GM23338 (cell line): ENCODE data around the gene CYP1A2. TPM values are rescaled to one million over a fixed set of nuclear protein-coding genes. Genes with fewer than 3 reads are reported as not detected.

Experiments
- ATAC-seq: fragments of 200-7000 bp; cut with Tn5 transposase; 3 replicates; pipeline ENCODE4 v1.9.1; 2020
- DNase-seq: peaks from one replicate; pipeline ENCODE4 v3.0.0-alpha.2; 2015; ENCODE audit warnings: low spot score
- H2AFZ ChIP-seq: fragments of 200-600 bp; sonication (generic); 2 replicates; pipeline ENCODE4 v1.8.0; 2016; ENCODE audit warnings: antibody characterized with exemption, mild to moderate bottlenecking, moderate library complexity
- H3F3A ChIP-seq: fragments of 200-600 bp; sonication (generic); replicated peaks from 2 replicates; pipeline ENCODE4 v1.8.0; 2017; ENCODE audit warnings: antibody characterized with exemption, mixed run types, low read depth
- H3K27ac ChIP-seq: fragments of 200-600 bp; sonication (generic); 2 replicates; pipeline ENCODE4 v1.6.1; 2016; ENCODE audit warnings: low read depth
- H3K27me3 ChIP-seq: fragments of 200-600 bp; sonication (generic); 2 replicates; pipeline ENCODE4 v1.8.0; 2016; ENCODE audit warnings: mild to moderate bottlenecking, mixed run types, moderate library complexity; ENCODE audit not compliant: insufficient read depth
- H3K36me3 ChIP-seq: fragments of 200-600 bp; sonication (generic); 2 replicates; pipeline ENCODE4 v1.8.0; 2016; ENCODE audit warnings: mild to moderate bottlenecking; ENCODE audit not compliant: insufficient read depth
- H3K4me1 ChIP-seq: fragments of 200-600 bp; sonication (generic); 2 replicates; pipeline ENCODE4 v1.8.0; 2016; ENCODE audit warnings: mild to moderate bottlenecking, moderate library complexity; ENCODE audit not compliant: insufficient read depth
- H3K4me2 ChIP-seq: fragments of 200-600 bp; sonication (generic); 2 replicates; pipeline ENCODE4 v1.7.1; 2017; ENCODE audit warnings: mixed run types
- H3K4me3 ChIP-seq: fragments of 200-600 bp; sonication (generic); 2 replicates; pipeline ENCODE4 v1.6.1; 2016; ENCODE audit warnings: mixed run types
- H3K79me2 ChIP-seq: fragments of 200-600 bp; sonication (generic); replicated peaks from 2 replicates; pipeline ENCODE4 v1.8.0; 2017; ENCODE audit warnings: mild to moderate bottlenecking; ENCODE audit not compliant: insufficient read depth
- H3K9me2 ChIP-seq: fragments of 200-600 bp; sonication (generic); 2 replicates; pipeline ENCODE4 v1.8.0; 2017; ENCODE audit not compliant: insufficient read depth
- H4K20me1 ChIP-seq: fragments of 200-600 bp; sonication (generic); replicated peaks from 2 replicates; pipeline ENCODE4 v1.8.0; 2017; ENCODE audit warnings: mild to moderate bottlenecking; ENCODE audit not compliant: insufficient read depth
- H3K27ac Mint-ChIP-seq: 2 replicates; pipeline ENCODE4 v1.8.0; 2020; ENCODE audit warnings: inconsistent platforms, mild to moderate bottlenecking, moderate library complexity, mixed read lengths
- H3K27me3 Mint-ChIP-seq: 3 replicates; pipeline ENCODE4 v1.8.0; 2022; ENCODE audit warnings: low read depth, mild to moderate bottlenecking, moderate library complexity, mixed read lengths, inconsistent platforms; ENCODE audit not compliant: insufficient read depth, poor library complexity
- H3K36me3 Mint-ChIP-seq: 3 replicates; pipeline ENCODE4 v1.8.0; 2021; ENCODE audit warnings: low read depth, mild to moderate bottlenecking, inconsistent platforms, moderate library complexity, mixed read lengths
- H3K4me1 Mint-ChIP-seq: 3 replicates; pipeline ENCODE4 v1.8.0; 2020; ENCODE audit warnings: mild to moderate bottlenecking, inconsistent platforms, mixed read lengths
- H3K4me3 Mint-ChIP-seq: 3 replicates; pipeline ENCODE4 v1.8.0; 2021; ENCODE audit warnings: moderate library complexity, mild to moderate bottlenecking, inconsistent platforms, mixed read lengths
- H3K9me3 Mint-ChIP-seq: 3 replicates; pipeline ENCODE4 v1.8.0; 2020; ENCODE audit warnings: moderate library complexity, mild to moderate bottlenecking, inconsistent platforms, mixed read lengths
- EZH2 ChIP-seq: fragments of 200-600 bp; sonication (generic); IDR thresholded peaks from one replicate; pipeline ENCODE4 v1.8.0; 2017; ENCODE audit warnings: antibody characterized with exemption, mild to moderate bottlenecking, low read depth; ENCODE audit not compliant: unreplicated experiment
- EZH2phosphoT487 ChIP-seq: fragments of 200-600 bp; sonication (generic); IDR thresholded peaks from one replicate; pipeline ENCODE4 v1.8.1; 2018; ENCODE audit warnings: antibody characterized with exemption; ENCODE audit not compliant: unreplicated experiment
- NANOG ChIP-seq: IDR thresholded peaks from 2 replicates; pipeline ENCODE4 v1.6.1; 2016; ENCODE audit warnings: antibody characterized with exemption, borderline replicate concordance
- POLR2AphosphoS5 ChIP-seq: IDR thresholded peaks from 2 replicates; pipeline ENCODE4 v1.6.1; 2016; ENCODE audit warnings: antibody characterized with exemption, low read depth
- ZNF114 ChIP-seq: fragments of 250-450 bp; sonication (Bioruptor Pico); IDR thresholded peaks from 2 replicates; pipeline ENCODE4 v1.5.0; 2020; ENCODE audit warnings: mild to moderate bottlenecking, moderate library complexity
- ZNF331 ChIP-seq: fragments of 250-450 bp; sonication (Bioruptor Pico); IDR thresholded peaks from 2 replicates; pipeline ENCODE4 v1.5.0; 2020; ENCODE audit warnings: low read depth, mild to moderate bottlenecking, moderate library complexity
- polyA plus RNA-seq: library from polyadenylated mRNA; unstranded; fragments of >200 nt; fragmentation: Nextera tagmentation; extraction: Ambion mirVana; gene quantifications from 2 replicates; pipeline ENCODE4 v1.2.1, GENCODE V29; 2016
- total RNA-seq: library from RNA; depleted of rRNA; stranded (reverse); fragments of >200 nt; shearing (Covaris generic); gene quantifications from 2 replicates; pipeline ENCODE4 v1.2.3, GENCODE V29; 2014
- TF ChIP-seq, protein P1 (sequence below): IDR thresholded peaks from 2 replicates; pipeline ENCODE4 v1.6.1; 2016; ENCODE audit warnings: antibody characterized with exemption
- TF ChIP-seq, protein P2 (sequence below), 2 experiments: fragments of 200-600 bp in 1 of 2; sonication (generic) in 1 of 2; conservative IDR thresholded peaks; 2 replicates each; pipeline versions ENCODE4 v1.5.1 to v1.6.1; 2016 to 2017; ENCODE audit warnings: antibody characterized with exemption in 2 of 2, low read depth in 2 of 2, mild to moderate bottlenecking in 2 of 2, moderate library complexity in 1 of 2
- TF ChIP-seq, protein P3 (sequence below): fragments of 250-450 bp; sonication (Bioruptor Pico); IDR thresholded peaks from 2 replicates; pipeline ENCODE4 v1.5.0; 2020; ENCODE audit warnings: mild to moderate bottlenecking, moderate library complexity

Gene CYP1A2
- total and polyA plus RNA-seq, 2 experiments from 2014 or later: not detected

DNA sequence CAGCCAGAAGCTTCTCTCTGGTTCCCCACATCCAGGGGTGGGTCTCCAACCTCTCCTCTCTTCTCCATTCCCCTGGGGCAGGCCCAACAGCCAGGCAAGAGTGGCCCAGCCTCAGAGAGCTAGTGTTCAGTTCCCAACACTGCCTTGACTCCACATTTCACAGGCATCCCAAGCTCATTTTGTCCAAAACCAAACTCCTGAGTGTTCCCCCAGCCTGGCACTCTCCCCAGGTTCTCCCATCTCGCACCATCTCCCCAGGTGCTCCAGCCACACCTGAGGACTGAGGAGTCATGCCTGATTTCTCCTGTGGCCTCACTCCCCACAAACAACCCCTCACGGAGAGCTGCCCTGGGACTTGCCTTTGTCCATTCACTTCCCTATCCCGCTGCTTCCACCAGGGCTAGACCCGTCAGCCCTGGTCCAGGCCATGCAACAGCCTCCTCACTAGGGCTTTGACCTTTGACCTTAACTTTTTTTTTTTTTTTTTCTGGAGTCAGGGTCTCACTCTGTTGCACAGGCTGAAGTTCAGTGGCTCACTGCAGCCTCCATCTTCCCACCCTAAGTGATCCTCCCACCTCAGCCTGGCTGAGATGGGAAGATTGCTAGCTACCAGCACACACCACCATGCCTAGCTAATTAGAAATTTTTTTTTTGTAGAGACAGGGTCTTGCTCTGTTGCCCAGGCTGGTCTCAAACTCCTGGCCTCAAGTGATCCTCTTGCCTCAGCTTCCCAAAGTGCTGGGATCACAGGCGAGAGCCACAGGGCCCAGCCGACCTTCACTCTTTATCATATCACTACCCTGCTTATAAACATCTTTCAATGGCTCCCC, 29.3 kb downstream of the CYP1A2 start:
- Histone ChIP-seq H3K4me2 (no peak overlapping the region), H3K4me3 (no peak overlapping the region), H3K4me1 (peaks cover 15% of the 10 kb centered on the region; the same call in 1 of the 2 replicates), H3K36me3 (no peaks in the 10 kb centered on the region), H3K79me2 (peaks cover 4% of the 10 kb centered on the region), H4K20me1 (0 out of 2 replicates have a peak, but pooled peaks cover 5% of the 10 kb centered on the region), H3F3A (no peaks in the 10 kb centered on the region), H3K27me3 (peaks cover 19% of the 10 kb centered on the region), H2AFZ (no peak overlapping the region), H3K9me2 (no peaks in the 10 kb centered on the region), H3K27ac (no peak overlapping the region)
- Mint-ChIP-seq H3K4me3 (no peak overlapping the region; the same call in 2 of the 3 replicates), H3K36me3 (no peaks in the 10 kb centered on the region), H3K27ac (no peak overlapping the region), H3K9me3 (no peaks in the 10 kb centered on the region), H3K4me1 (peaks cover 44% of the 10 kb centered on the region), H3K27me3 (peaks cover 28% of the 10 kb centered on the region)
- ATAC-seq (no peak), DNase-seq (no peak)
- TF ChIP-seq ZNF114 (CRISPR knock-in tag): no peak
- TF ChIP-seq EZH2: no peak
- TF ChIP-seq, protein P1, sequence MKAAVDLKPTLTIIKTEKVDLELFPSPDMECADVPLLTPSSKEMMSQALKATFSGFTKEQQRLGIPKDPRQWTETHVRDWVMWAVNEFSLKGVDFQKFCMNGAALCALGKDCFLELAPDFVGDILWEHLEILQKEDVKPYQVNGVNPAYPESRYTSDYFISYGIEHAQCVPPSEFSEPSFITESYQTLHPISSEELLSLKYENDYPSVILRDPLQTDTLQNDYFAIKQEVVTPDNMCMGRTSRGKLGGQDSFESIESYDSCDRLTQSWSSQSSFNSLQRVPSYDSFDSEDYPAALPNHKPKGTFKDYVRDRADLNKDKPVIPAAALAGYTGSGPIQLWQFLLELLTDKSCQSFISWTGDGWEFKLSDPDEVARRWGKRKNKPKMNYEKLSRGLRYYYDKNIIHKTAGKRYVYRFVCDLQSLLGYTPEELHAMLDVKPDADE: no peak
- TF ChIP-seq, protein P2, sequence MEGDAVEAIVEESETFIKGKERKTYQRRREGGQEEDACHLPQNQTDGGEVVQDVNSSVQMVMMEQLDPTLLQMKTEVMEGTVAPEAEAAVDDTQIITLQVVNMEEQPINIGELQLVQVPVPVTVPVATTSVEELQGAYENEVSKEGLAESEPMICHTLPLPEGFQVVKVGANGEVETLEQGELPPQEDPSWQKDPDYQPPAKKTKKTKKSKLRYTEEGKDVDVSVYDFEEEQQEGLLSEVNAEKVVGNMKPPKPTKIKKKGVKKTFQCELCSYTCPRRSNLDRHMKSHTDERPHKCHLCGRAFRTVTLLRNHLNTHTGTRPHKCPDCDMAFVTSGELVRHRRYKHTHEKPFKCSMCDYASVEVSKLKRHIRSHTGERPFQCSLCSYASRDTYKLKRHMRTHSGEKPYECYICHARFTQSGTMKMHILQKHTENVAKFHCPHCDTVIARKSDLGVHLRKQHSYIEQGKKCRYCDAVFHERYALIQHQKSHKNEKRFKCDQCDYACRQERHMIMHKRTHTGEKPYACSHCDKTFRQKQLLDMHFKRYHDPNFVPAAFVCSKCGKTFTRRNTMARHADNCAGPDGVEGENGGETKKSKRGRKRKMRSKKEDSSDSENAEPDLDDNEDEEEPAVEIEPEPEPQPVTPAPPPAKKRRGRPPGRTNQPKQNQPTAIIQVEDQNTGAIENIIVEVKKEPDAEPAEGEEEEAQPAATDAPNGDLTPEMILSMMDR (conservative IDR thresholded peaks at IDR 0.05; ENCODE audit: low read depth in 2 of 2): no peak
- TF ChIP-seq, protein P3, sequence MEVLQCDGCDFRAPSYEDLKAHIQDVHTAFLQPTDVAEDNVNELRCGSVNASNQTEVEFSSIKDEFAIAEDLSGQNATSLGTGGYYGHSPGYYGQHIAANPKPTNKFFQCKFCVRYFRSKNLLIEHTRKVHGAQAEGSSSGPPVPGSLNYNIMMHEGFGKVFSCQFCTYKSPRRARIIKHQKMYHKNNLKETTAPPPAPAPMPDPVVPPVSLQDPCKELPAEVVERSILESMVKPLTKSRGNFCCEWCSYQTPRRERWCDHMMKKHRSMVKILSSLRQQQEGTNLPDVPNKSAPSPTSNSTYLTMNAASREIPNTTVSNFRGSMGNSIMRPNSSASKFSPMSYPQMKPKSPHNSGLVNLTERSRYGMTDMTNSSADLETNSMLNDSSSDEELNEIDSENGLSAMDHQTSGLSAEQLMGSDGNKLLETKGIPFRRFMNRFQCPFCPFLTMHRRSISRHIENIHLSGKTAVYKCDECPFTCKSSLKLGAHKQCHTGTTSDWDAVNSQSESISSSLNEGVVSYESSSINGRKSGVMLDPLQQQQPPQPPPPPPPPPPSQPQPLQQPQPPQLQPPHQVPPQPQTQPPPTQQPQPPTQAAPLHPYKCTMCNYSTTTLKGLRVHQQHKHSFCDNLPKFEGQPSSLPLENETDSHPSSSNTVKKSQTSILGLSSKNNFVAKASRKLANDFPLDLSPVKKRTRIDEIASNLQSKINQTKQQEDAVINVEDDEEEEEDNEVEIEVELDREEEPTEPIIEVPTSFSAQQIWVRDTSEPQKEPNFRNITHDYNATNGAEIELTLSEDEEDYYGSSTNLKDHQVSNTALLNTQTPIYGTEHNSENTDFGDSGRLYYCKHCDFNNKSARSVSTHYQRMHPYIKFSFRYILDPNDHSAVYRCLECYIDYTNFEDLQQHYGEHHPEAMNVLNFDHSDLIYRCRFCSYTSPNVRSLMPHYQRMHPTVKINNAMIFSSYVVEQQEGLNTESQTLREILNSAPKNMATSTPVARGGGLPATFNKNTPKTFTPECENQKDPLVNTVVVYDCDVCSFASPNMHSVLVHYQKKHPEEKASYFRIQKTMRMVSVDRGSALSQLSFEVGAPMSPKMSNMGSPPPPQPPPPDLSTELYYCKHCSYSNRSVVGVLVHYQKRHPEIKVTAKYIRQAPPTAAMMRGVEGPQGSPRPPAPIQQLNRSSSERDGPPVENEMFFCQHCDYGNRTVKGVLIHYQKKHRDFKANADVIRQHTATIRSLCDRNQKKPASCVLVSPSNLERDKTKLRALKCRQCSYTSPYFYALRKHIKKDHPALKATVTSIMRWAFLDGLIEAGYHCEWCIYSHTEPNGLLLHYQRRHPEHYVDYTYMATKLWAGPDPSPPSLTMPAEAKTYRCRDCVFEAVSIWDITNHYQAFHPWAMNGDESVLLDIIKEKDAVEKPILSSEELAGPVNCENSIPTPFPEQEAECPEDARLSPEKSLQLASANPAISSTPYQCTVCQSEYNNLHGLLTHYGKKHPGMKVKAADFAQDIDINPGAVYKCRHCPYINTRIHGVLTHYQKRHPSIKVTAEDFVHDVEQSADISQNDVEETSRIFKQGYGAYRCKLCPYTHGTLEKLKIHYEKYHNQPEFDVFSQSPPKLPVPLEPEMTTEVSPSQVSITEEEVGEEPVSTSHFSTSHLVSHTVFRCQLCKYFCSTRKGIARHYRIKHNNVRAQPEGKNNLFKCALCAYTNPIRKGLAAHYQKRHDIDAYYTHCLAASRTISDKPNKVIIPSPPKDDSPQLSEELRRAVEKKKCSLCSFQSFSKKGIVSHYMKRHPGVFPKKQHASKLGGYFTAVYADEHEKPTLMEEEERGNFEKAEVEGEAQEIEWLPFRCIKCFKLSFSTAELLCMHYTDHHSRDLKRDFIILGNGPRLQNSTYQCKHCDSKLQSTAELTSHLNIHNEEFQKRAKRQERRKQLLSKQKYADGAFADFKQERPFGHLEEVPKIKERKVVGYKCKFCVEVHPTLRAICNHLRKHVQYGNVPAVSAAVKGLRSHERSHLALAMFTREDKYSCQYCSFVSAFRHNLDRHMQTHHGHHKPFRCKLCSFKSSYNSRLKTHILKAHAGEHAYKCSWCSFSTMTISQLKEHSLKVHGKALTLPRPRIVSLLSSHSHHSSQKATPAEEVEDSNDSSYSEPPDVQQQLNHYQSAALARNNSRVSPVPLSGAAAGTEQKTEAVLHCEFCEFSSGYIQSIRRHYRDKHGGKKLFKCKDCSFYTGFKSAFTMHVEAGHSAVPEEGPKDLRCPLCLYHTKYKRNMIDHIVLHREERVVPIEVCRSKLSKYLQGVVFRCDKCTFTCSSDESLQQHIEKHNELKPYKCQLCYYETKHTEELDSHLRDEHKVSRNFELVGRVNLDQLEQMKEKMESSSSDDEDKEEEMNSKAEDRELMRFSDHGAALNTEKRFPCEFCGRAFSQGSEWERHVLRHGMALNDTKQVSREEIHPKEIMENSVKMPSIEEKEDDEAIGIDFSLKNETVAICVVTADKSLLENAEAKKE: no peak
- no peak for TF ChIP-seq ZNF331 (CRISPR knock-in tag)
- no peak for TF ChIP-seq EZH2phosphoT487
- TF ChIP-seq POLR2AphosphoS5: no peak
- no peak for TF ChIP-seq NANOG
